H1 (cell line): ENCODE results near the gene DISP3. TPM values are rescaled to one million over a fixed set of nuclear protein-coding genes. Genes with fewer than 3 reads are reported as not detected.

Experiments
- CTCF ChIA-PET: fragments of 300-600 bp; sonication (Branson Sonifier 250); formaldehyde crosslinking; loops from one replicate; lab custom pipeline; 2021; ENCODE audit not compliant: partially characterized antibody; lab: Charles Lee
- POLR2A ChIA-PET: fragments of 300-600 bp; sonication (Branson Sonifier 250); formaldehyde crosslinking; loops from one replicate; lab custom pipeline; 2021; ENCODE audit warnings: inconsistent platforms; ENCODE audit not compliant: partially characterized antibody; lab: Charles Lee
- DNase-seq, 2 experiments: peaks; one replicate each; pipeline versions ENCODE4 v3.0.0 to v3.0.0-alpha.2; 2010 to 2022; ENCODE audit warnings: low spot score in 2 of 2, low read depth in 1 of 2, mixed read lengths in 1 of 2
- FAIRE-seq: peaks from 2 replicates; lab custom pipeline; 2011; peaks lifted over from hg19 to GRCh38; lab: Jason Lieb, UNC
- H2AFZ ChIP-seq: 2 replicates; pipeline ENCODE4 v1.8.1; 2012; ENCODE audit warnings: low read length, inconsistent platforms
- H2AK5ac ChIP-seq: 2 replicates; pipeline ENCODE4 v1.6.1; 2013; ENCODE audit warnings: low read depth, low read length
- H2BK120ac ChIP-seq: replicated peaks from 2 replicates; pipeline ENCODE3; 2013; ENCODE audit warnings: low read depth, low read length, inconsistent platforms
- H2BK12ac ChIP-seq: 2 replicates; pipeline ENCODE4 v1.6.1; 2013; ENCODE audit warnings: low read depth, low read length
- H2BK15ac ChIP-seq: 2 replicates; pipeline ENCODE4 v1.6.1; 2013; ENCODE audit warnings: low read length
- H2BK20ac ChIP-seq: 2 replicates; pipeline ENCODE4 v1.6.1; 2013; ENCODE audit warnings: low read length
- H2BK5ac ChIP-seq: 2 replicates; pipeline ENCODE4 v1.6.1; 2013; ENCODE audit warnings: low read depth, low read length
- H3K14ac ChIP-seq: 2 replicates; pipeline ENCODE4 v1.6.1; 2013; ENCODE audit warnings: inconsistent platforms; ENCODE audit not compliant: insufficient read length
- H3K18ac ChIP-seq: 2 replicates; pipeline ENCODE4 v1.6.1; 2013; ENCODE audit warnings: low read length; ENCODE audit errors: extremely low read depth
- H3K23ac ChIP-seq: 2 replicates; pipeline ENCODE4 v1.6.1; 2013; ENCODE audit warnings: inconsistent platforms; ENCODE audit not compliant: insufficient read length
- H3K23me2 ChIP-seq: 2 replicates; pipeline ENCODE4 v1.6.1; 2013; ENCODE audit warnings: low read depth, low read length
- H3K27ac ChIP-seq: 2 replicates; pipeline ENCODE4 v1.6.1; 2011; ENCODE audit warnings: low read depth, low read length, inconsistent platforms
- H3K27me3 ChIP-seq, 4 experiments: replicated peaks in 1 of 4; 1 replicate in 1 of 4; 2 replicates in 3 of 4; pipeline versions ENCODE4 v1.6.1 to v1.8.1; 2011 to 2013; ENCODE audit warnings: low read length in 3 of 4, mild to moderate bottlenecking in 3 of 4, inconsistent platforms in 2 of 4, mixed read lengths in 2 of 4, moderate library complexity in 1 of 4; ENCODE audit not compliant: control insufficient read depth in 3 of 4, insufficient read depth in 3 of 4; ENCODE audit errors: extremely low read depth in 1 of 4
- H3K36me3 ChIP-seq, 4 experiments: 2 replicates each; pipeline versions ENCODE4 v1.6.1 to v1.8.1; 2011 to 2013; ENCODE audit warnings: mild to moderate bottlenecking in 4 of 4, low read length in 3 of 4, moderate library complexity in 2 of 4, control low read depth in 1 of 4, inconsistent platforms in 1 of 4; ENCODE audit not compliant: insufficient read depth in 4 of 4, control insufficient read depth in 2 of 4
- H3K4ac ChIP-seq: replicated peaks from 2 replicates; pipeline ENCODE3; 2013; ENCODE audit warnings: low read length, low read depth, mixed read lengths, inconsistent platforms; ENCODE audit not compliant: insufficient read length
- H3K4me1 ChIP-seq, 4 experiments: replicated peaks in 1 of 4; 1 replicate in 1 of 4; 2 replicates in 3 of 4; pipeline versions ENCODE4 v1.6.1 to v1.8.1; 2011 to 2013; ENCODE audit warnings: low read length in 3 of 4, inconsistent platforms in 2 of 4, mixed read lengths in 1 of 4; ENCODE audit not compliant: insufficient read depth in 4 of 4, control insufficient read depth in 3 of 4
- H3K4me2 ChIP-seq, 2 experiments: 2 replicates each; pipeline versions ENCODE4 v1.6.1 to v1.8.1; 2011 to 2013; ENCODE audit warnings: low read depth in 2 of 2, low read length in 2 of 2, control low read depth in 1 of 2, inconsistent platforms in 1 of 2, mild to moderate bottlenecking in 1 of 2; ENCODE audit not compliant: insufficient read depth in 1 of 2
- H3K4me3 ChIP-seq, 4 experiments: fragments of 200-600, 300-600 bp in 1 of 4; sonication (generic), shearing (Covaris generic), sonication (Bioruptor Twin) in 1 of 4; 2 replicates each; pipeline versions ENCODE4 v1.5.1 to v1.8.1; 2011 to 2016; ENCODE audit warnings: low read length in 4 of 4, low read depth in 3 of 4, control low read depth in 2 of 4, inconsistent platforms in 2 of 4, mild to moderate bottlenecking in 2 of 4, mixed read lengths in 1 of 4, moderate library complexity in 1 of 4; ENCODE audit not compliant: insufficient read depth in 2 of 4; ENCODE audit errors: extremely low read depth in 1 of 4
- H3K56ac ChIP-seq: replicated peaks from 2 replicates; pipeline ENCODE3; 2013; ENCODE audit warnings: low read depth, mild to moderate bottlenecking, mixed read lengths, low read length, inconsistent platforms; ENCODE audit not compliant: insufficient read length
- H3K79me1 ChIP-seq: 2 replicates; pipeline ENCODE4 v1.6.1; 2013; ENCODE audit warnings: low read depth, low read length, control low read depth
- H3K79me2 ChIP-seq, 2 experiments: 2 replicates each; pipeline versions ENCODE4 v1.6.1 to v1.8.1; 2012 to 2013; ENCODE audit warnings: low read length in 2 of 2, mild to moderate bottlenecking in 2 of 2, inconsistent platforms in 1 of 2; ENCODE audit not compliant: insufficient read depth in 2 of 2, control insufficient read depth in 1 of 2
- H3K9ac ChIP-seq, 4 experiments: replicated peaks in 1 of 4; 1 replicate in 1 of 4; 2 replicates in 3 of 4; pipeline versions ENCODE4 v1.6.1 to v1.8.1; 2011 to 2013; ENCODE audit warnings: low read depth in 3 of 4, low read length in 3 of 4, control low read depth in 2 of 4, mild to moderate bottlenecking in 2 of 4, moderate library complexity in 2 of 4, inconsistent platforms in 1 of 4; ENCODE audit errors: extremely low read depth in 1 of 4
- H3K9me3 ChIP-seq, 2 experiments: 2 replicates each; pipeline versions ENCODE4 v1.6.1 to v1.8.1; 2012 to 2013; ENCODE audit warnings: mild to moderate bottlenecking in 2 of 2, moderate library complexity in 2 of 2, control low read depth in 1 of 2, inconsistent platforms in 1 of 2, low read depth in 1 of 2, low read length in 1 of 2, mixed read lengths in 1 of 2; ENCODE audit not compliant: insufficient read depth in 2 of 2
- H4K20me1 ChIP-seq, 2 experiments: replicated peaks in 1 of 2; 2 replicates each; pipeline versions ENCODE3 to v1.8.1; 2011 to 2013; ENCODE audit warnings: inconsistent platforms in 2 of 2, low read length in 2 of 2, mild to moderate bottlenecking in 1 of 2; ENCODE audit not compliant: insufficient read depth in 2 of 2, control insufficient read depth in 1 of 2
- H4K5ac ChIP-seq: 2 replicates; pipeline ENCODE4 v1.6.1; 2013; ENCODE audit warnings: low read length, low read depth, mixed read lengths, inconsistent platforms; ENCODE audit not compliant: insufficient read length
- H4K8ac ChIP-seq: 2 replicates; pipeline ENCODE4 v1.8.0; 2013; ENCODE audit warnings: mild to moderate bottlenecking, moderate library complexity, low read length, inconsistent platforms; ENCODE audit not compliant: insufficient read depth; ENCODE audit errors: extremely low read depth
- H4K91ac ChIP-seq: replicated peaks from 2 replicates; pipeline ENCODE3; 2013; ENCODE audit warnings: low read length, mixed read lengths, inconsistent platforms; ENCODE audit not compliant: insufficient read length
- CEBPB ChIP-seq: IDR thresholded peaks from 2 replicates; pipeline ENCODE4 v1.6.1; 2012; ENCODE audit warnings: low read depth, low read length
- CREB1 ChIP-seq: IDR thresholded peaks from 2 replicates; pipeline ENCODE4 v1.6.1; 2012; ENCODE audit warnings: inconsistent platforms
- JUND ChIP-seq: IDR thresholded peaks from 2 replicates; pipeline ENCODE4 v1.6.1; 2011; ENCODE audit warnings: mild to moderate bottlenecking, improper control_type of control experiment, low read length
- MAFK ChIP-seq: IDR thresholded peaks from 2 replicates; pipeline ENCODE4 v1.6.1; 2012; ENCODE audit warnings: low read depth, mild to moderate bottlenecking, improper control_type of control experiment, low read length
- POU5F1 ChIP-seq: IDR thresholded peaks from 2 replicates; pipeline ENCODE4 v1.6.1; 2011; ENCODE audit warnings: low read depth, mild to moderate bottlenecking, low read length, moderate library complexity
- RBBP5 ChIP-seq: IDR thresholded peaks from 2 replicates; pipeline ENCODE4 v1.7.1; 2012; ENCODE audit warnings: low read depth, mild to moderate bottlenecking, inconsistent platforms, low read length, moderate library complexity, borderline replicate concordance
- SIX5 ChIP-seq: IDR thresholded peaks from 2 replicates; pipeline ENCODE4 v1.6.1; 2011; ENCODE audit warnings: mild to moderate bottlenecking, low read depth, low read length
- SP1 ChIP-seq: IDR thresholded peaks from 2 replicates; pipeline ENCODE4 v1.6.1; 2011; ENCODE audit warnings: low read depth, low read length
- TCF12 ChIP-seq: IDR thresholded peaks from 2 replicates; pipeline ENCODE4 v1.6.1; 2011; ENCODE audit warnings: low read depth, mild to moderate bottlenecking, low read length
- WGBS, 2 experiments: shearing (Covaris generic) in 1 of 2; methylation state at CpG; one replicate each; pipeline versions ENCODE4 v1.1.6 to v1.1.7; 2013 to 2015; ENCODE audit warnings: low lambda C conversion rate in 2 of 2, mixed read lengths in 2 of 2, inconsistent platforms in 1 of 2, low coverage in 1 of 2, missing lambda C conversion rate in 1 of 2; ENCODE audit not compliant: insufficient replicate concordance in 2 of 2, insufficient coverage in 1 of 2, insufficient read length in 1 of 2; ENCODE audit errors: extremely low coverage in 1 of 2, missing lambda C conversion rate in 1 of 2; 5-methylcytosine and 5-hydroxymethylcytosine counted together
- polyA plus RNA-seq, 7 experiments: library from polyadenylated mRNA; depleted of rRNA in 3 of 7; stranded (reverse) in 5 of 7; unstranded in 2 of 7; fragments of >200 nt in 5 of 7; fragments of 200-250 nt in 2 of 7; gene quantifications; 1 replicate in 5 of 7; 2 replicates in 1 of 7; 4 replicates in 1 of 7; pipeline versions ENCODE4 v1.2.1 to v1.2.3, GENCODE V29; 2011 to 2013; ENCODE audit warnings: missing spikeins in 2 of 7, mixed read lengths in 2 of 7
- total RNA-seq: library from RNA; stranded (reverse); fragmentation: NEBNext Ultra II Directional; extraction: Animal tissue kit (Norgen Biotek cat#: 25700); gene quantifications from 2 replicates; pipeline ENCODE4 v1.2.1, GENCODE V29; 2021
- TF ChIP-seq, protein P1 (sequence below): IDR thresholded peaks from 2 replicates; pipeline ENCODE4 v1.6.1; 2011; ENCODE audit warnings: low read length, improper control_type of control experiment

The DISP3 gene
- total and polyA plus RNA-seq, 2 of the 8 experiments (the other 6 are each of a cell fraction or from before 2014, with no cell fraction given) = 3.4 to 4.6 TPM

DNA sequence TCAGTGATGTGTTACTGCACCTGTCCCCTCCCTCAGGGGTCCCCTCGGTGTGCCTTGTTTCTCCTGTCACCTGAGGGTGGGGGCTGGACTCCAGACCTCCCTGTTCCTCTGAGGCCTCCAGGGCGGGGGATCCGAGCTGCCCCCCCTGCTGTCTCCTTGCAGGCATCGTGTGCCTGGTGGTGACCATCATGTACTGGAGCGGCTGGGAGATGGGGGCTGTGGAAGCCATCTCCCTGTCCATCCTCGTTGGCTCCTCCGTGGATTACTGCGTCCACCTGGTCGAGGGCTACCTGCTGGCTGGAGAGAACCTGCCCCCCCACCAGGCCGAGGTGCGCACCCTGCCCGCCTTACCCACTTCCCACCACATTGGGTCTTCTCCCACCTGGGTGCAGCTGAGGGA is 56.4 kb downstream of the DISP3 start:
- Histone ChIP-seq H4K8ac (no peak overlapping the region), H2AFZ (no peak overlapping the region), H4K5ac (no peak overlapping the region), H3K9ac (no peak overlapping the region), H4K20me1 (no peaks in the 10 kb centered on the region), H2BK20ac (no peak overlapping the region), H2BK120ac (no peak overlapping the region), H3K79me2 (no peaks in the 10 kb centered on the region), H3K9me3 (no peaks in the 10 kb centered on the region), H3K4me1 (peaks cover 0 to 3% (median 2%) of the 10 kb centered on the region in 4 experiments; a peak in 4 of 7 replicates), H4K91ac (no peak overlapping the region), H2BK5ac (no peak overlapping the region), H3K27ac (no peak overlapping the region), H3K56ac (no peak overlapping the region), H3K4ac (no peak overlapping the region), H3K14ac (no peak overlapping the region), H3K23ac (no peak overlapping the region), H3K79me1 (no peaks in the 10 kb centered on the region), H2BK15ac (no peak overlapping the region)
- DNase-seq = no peak
- CTCF ChIA-PET = interaction anchor here (1.0 to 1.4 kb wide), 4 partner anchors 12 to 107 kb away, joined by 3 to 4 read pairs (median 3); no protein-coding TSS in a partner anchor
- TF ChIP-seq POU5F1 (no peak), CEBPB (no peak), TCF12 (no peak), CREB1 (no peak), SIX5 (no peak), SP1 (no peak), RBBP5 (no peak), MAFK (no peak), JUND (no peak)
- TF ChIP-seq, protein P1, sequence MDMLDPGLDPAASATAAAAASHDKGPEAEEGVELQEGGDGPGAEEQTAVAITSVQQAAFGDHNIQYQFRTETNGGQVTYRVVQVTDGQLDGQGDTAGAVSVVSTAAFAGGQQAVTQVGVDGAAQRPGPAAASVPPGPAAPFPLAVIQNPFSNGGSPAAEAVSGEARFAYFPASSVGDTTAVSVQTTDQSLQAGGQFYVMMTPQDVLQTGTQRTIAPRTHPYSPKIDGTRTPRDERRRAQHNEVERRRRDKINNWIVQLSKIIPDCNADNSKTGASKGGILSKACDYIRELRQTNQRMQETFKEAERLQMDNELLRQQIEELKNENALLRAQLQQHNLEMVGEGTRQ = no peak
- TF ChIP-seq, all 59 proteins: peak for 0
- POLR2A ChIA-PET = interaction anchor here (1.0 kb wide), 1 partner anchor 375 kb away, joined by 3 read pairs; no protein-coding TSS in a partner anchor
- Histone ChIP-seq H3K18ac (no peak overlapping the region), H3K4me2 (no peak overlapping the region), H3K27me3 (no peaks in the 10 kb centered on the region; a peak in 1 of 7 replicates), H3K36me3 (no peaks in the 10 kb centered on the region), H3K4me3 (no peak overlapping the region), H2BK12ac (no peak overlapping the region), H2AK5ac (no peak overlapping the region), H3K23me2 (no peaks in the 10 kb centered on the region)
- no peak for FAIRE-seq
- 89% methylated on average over 10 of the region's 12 CpGs; no CpG with 5 or more reads in 1 of the 2 experiments for WGBS, 2 experiments
